Mesenchymal stem cell (in vitro differentiated cells and primary cell): ENCODE data around the gene LLGL2.

ENCODE experiments used
- DNase-seq: peaks from one replicate; pipeline ENCODE4 v3.0.0-alpha.2; 2013
- H2AFZ ChIP-seq: one replicate; pipeline ENCODE4 v1.6.1; 2013; ENCODE audit warnings: low read depth, mild to moderate bottlenecking, control low read depth, inconsistent platforms, low read length, moderate library complexity
- H2AK5ac ChIP-seq: 2 replicates; pipeline ENCODE4 v1.6.1; 2013; ENCODE audit warnings: low read length, moderate library complexity, mild to moderate bottlenecking, inconsistent platforms; ENCODE audit not compliant: severe bottlenecking
- H2BK120ac ChIP-seq: one replicate; pipeline ENCODE4 v1.6.1; 2013; ENCODE audit warnings: low read depth, mild to moderate bottlenecking, inconsistent platforms, low read length, moderate library complexity
- H2BK12ac ChIP-seq, 2 experiments: one replicate each; pipeline ENCODE4 v1.6.1; 2013; ENCODE audit warnings: inconsistent platforms in 2 of 2, low read length in 2 of 2, mild to moderate bottlenecking in 2 of 2, moderate library complexity in 2 of 2, control low read depth in 1 of 2
- H2BK15ac ChIP-seq: one replicate; pipeline ENCODE4 v1.6.1; 2013; ENCODE audit warnings: mild to moderate bottlenecking, low read depth, inconsistent platforms; ENCODE audit not compliant: poor library complexity, severe bottlenecking
- H2BK5ac ChIP-seq: 2 replicates; pipeline ENCODE4 v1.6.1; 2013; ENCODE audit warnings: low read depth, mild to moderate bottlenecking, low read length, control low read depth, inconsistent platforms; ENCODE audit not compliant: poor library complexity, severe bottlenecking
- H3K14ac ChIP-seq, 2 experiments: one replicate each; pipeline ENCODE4 v1.6.1; 2013; ENCODE audit warnings: inconsistent platforms in 2 of 2, low read length in 2 of 2, control low read depth in 1 of 2, mild to moderate bottlenecking in 1 of 2, moderate library complexity in 1 of 2
- H3K18ac ChIP-seq, 2 experiments: one replicate each; pipeline ENCODE4 v1.6.1; 2013; ENCODE audit warnings: inconsistent platforms in 2 of 2, low read length in 2 of 2, control low read depth in 1 of 2, low read depth in 1 of 2, mild to moderate bottlenecking in 1 of 2
- H3K23ac ChIP-seq, 2 experiments: one replicate each; pipeline ENCODE4 v1.6.1; 2013; ENCODE audit warnings: inconsistent platforms in 2 of 2, low read length in 2 of 2, mild to moderate bottlenecking in 2 of 2, moderate library complexity in 2 of 2, control low read depth in 1 of 2
- H3K27ac ChIP-seq: 2 replicates; pipeline ENCODE4 v1.5.1; 2013; ENCODE audit warnings: mild to moderate bottlenecking, moderate library complexity, low read length, control low read depth, inconsistent platforms; ENCODE audit not compliant: poor library complexity, severe bottlenecking
- H3K27me3 ChIP-seq, 2 experiments: 2 replicates each; pipeline versions ENCODE4 v1.6.1 to v1.7.0; 2013; ENCODE audit warnings: low read length in 2 of 2, mild to moderate bottlenecking in 2 of 2, moderate library complexity in 2 of 2, control low read depth in 1 of 2, inconsistent platforms in 1 of 2; ENCODE audit not compliant: control insufficient read depth in 1 of 2, insufficient read depth in 1 of 2
- H3K36me3 ChIP-seq, 2 experiments: 2 replicates each; pipeline versions ENCODE4 v1.6.1 to v1.7.0; 2013; ENCODE audit warnings: low read length in 2 of 2, control low read depth in 1 of 2, inconsistent platforms in 1 of 2, low read depth in 1 of 2, mild to moderate bottlenecking in 1 of 2; ENCODE audit not compliant: insufficient read depth in 2 of 2, control insufficient read depth in 1 of 2
- H3K4ac ChIP-seq, 2 experiments: one replicate each; pipeline ENCODE4 v1.6.1; 2013; ENCODE audit warnings: inconsistent platforms in 2 of 2, low read length in 2 of 2, mild to moderate bottlenecking in 2 of 2, moderate library complexity in 2 of 2, control low read depth in 1 of 2, low read depth in 1 of 2
- H3K4me1 ChIP-seq: 2 replicates; pipeline ENCODE4 v1.6.1; 2013; ENCODE audit warnings: low read depth, low read length, control low read depth; ENCODE audit not compliant: control insufficient read depth, insufficient read depth
- H3K4me2 ChIP-seq: 2 replicates; pipeline ENCODE4 v1.6.1; 2013; ENCODE audit warnings: low read length, mild to moderate bottlenecking, inconsistent platforms; ENCODE audit not compliant: poor library complexity, severe bottlenecking
- H3K4me3 ChIP-seq, 2 experiments: 2 replicates each; pipeline versions ENCODE4 v1.5.1 to v1.7.0; 2013; ENCODE audit warnings: low read length in 2 of 2, mild to moderate bottlenecking in 2 of 2, control low read depth in 1 of 2, low read depth in 1 of 2; ENCODE audit not compliant: insufficient read depth in 1 of 2
- H3K79me1 ChIP-seq: replicated peaks from 2 replicates; pipeline ENCODE4 v1.6.1; 2013; ENCODE audit warnings: mild to moderate bottlenecking, control low read depth, low read length, inconsistent platforms; ENCODE audit not compliant: poor library complexity, severe bottlenecking
- H3K9ac ChIP-seq: 2 replicates; pipeline ENCODE4 v1.7.0; 2013; ENCODE audit warnings: mild to moderate bottlenecking, low read length, moderate library complexity
- H3K9me3 ChIP-seq: 2 replicates; pipeline ENCODE4 v1.7.0; 2013; ENCODE audit warnings: mild to moderate bottlenecking, low read length; ENCODE audit not compliant: control insufficient read depth
- H4K8ac ChIP-seq: one replicate; pipeline ENCODE4 v1.6.1; 2013; ENCODE audit warnings: inconsistent platforms, mild to moderate bottlenecking, low read length, moderate library complexity
- H4K91ac ChIP-seq: one replicate; pipeline ENCODE4 v1.6.1; 2013; ENCODE audit warnings: mild to moderate bottlenecking, low read length, inconsistent platforms
- WGBS: methylation state at CpG from one replicate; pipeline ENCODE4 v1.1.7; 2013; ENCODE audit warnings: mixed read lengths; 5-methylcytosine and 5-hydroxymethylcytosine counted together

The LLGL2 gene

DNA sequence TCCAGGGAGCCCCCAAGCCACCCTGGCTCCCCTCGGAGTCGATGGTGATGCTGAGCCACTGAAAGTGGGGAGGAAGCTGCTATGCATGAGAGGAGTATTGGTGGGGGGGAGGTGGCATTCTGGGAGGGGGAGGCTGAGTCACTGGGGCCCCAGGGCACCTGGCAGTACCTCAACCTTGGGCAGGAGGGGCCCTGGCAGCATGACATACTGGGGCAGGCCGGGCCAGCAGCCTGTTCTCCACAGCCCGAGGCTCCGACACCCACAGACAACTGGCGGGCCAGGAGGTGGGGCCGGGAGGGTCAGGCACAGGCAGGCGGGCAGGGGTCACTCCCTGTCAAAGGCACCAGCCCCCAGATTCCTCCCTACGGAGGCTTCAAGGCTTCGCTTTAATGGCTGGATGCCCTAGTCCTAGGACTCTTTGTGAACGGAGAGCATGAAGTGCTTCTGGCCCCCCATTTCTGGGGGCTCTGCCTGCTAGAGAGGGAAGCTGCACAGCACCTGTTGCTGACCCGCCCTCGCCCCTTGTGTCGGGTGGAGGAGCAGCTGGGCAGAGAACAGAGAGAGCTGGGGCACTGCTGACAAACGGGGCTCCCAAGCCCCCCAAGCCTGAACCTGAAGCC lies 11.1 kb upstream of the LLGL2 start:
- Histone ChIP-seq H3K4me2 (peak overlapping the region; percentile 92), H3K36me3 (peaks cover 8 to 22% of the 10 kb centered on the region in 2 experiments), H2BK12ac (no peak overlapping the region), H2BK5ac (no peak overlapping the region), H3K9ac (peak overlapping the region; percentile 84), H3K23ac (no peak overlapping the region), H3K4ac (peak overlapping the region in 1 of 2 experiments; percentile 91), H4K91ac (no peak overlapping the region), H3K14ac (peak overlapping the region in 1 of 2 experiments; percentile 36), H3K27ac (no peak overlapping the region), H3K4me1 (peaks cover 37% of the 10 kb centered on the region), H2AK5ac (no peak overlapping the region), H3K4me3 (peak overlapping the region; percentile 83 to 93), H4K8ac (no peak overlapping the region), H3K18ac (peak overlapping the region in 1 of 2 experiments; percentile 82), H2AFZ (no peak overlapping the region), H2BK15ac (no peak overlapping the region), H2BK120ac (no peak overlapping the region), H3K79me1 (peaks cover 42% of the 10 kb centered on the region), H3K27me3 (no peaks in the 10 kb centered on the region), H3K9me3 (no peaks in the 10 kb centered on the region)
- no peak for DNase-seq
- WGBS: 24% methylated on average over 15 of the region's 15 CpGs

DNA sequence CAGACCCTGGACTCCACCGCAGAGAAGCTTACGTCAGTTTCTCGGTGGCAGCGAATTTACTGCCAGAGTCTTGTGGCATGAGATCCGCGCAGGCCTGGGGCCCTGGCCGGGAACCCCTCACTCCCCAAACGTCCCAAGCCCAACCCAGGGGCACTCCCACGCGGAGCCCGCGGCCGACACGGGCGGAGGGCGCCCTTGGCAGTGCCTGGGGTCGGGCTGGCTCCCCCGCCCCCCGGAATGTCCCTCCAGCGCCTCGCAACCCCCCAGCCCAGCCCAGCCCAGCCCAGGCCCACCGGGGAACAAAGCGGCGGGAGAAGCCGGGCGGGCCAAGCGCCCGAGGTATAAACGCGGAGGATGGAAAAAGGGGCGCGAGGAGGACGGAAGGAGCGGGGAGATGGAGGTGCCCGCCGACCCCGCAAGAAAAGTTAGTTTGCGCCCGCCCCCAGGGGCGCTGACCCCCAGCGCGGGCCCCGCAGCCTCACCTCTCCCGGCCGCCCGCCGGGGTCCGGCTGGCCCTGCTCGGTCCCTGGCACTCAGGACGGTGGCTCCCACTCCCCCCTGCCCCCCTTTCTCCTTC lies 10.5 kb upstream of the LLGL2 start:
- peak overlapping the region; percentile 92 for H3K4me2 ChIP-seq

DNA sequence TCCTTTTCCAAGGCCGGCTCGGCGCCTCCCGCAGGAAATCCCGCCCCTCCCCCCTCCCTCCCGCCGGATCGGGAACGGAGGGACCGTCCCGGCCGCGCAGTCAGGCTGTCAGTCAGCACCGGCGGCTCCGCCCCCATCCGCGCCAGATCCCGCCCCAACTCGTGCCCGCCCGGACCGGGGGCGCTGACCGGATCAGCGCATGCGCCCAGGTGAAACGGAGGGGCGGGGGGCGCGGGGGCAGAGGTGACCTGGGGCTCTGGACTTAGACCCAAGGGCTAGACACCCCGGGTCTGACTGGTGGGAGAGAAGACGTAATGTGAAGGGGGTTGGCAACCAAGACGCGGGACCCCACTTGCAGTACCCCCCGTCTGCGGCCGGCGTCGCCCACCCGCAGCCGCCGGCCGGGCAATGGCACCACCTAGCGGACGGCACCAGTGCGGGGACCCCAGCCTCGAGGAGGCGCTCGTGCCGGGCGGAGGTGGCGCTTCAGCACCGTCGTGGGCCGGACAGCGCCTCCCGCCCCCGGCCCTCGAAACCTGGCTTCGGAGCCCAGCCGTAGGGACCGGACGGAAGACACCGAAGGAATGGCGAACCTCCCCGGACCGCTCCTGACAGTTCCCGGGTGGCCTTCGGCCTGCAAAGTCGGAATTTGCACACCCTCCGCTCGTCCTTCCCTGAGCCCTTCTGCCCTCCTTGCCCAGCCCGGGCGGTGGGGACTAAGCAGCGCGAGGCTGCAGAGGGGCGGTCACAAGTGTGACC lies 9.8 kb upstream of the LLGL2 start, which contains the start of gene CASKIN2:
CASKIN2 (minus strand) TSS at position 42 of the 759 bp plus-strand sequence. CDS start 1,733 bp downstream, outside the sequence.
- Histone ChIP-seq H2AFZ (peak within 1 kb of the TSS; percentile 78), H3K27ac (peak within 1 kb of the TSS; percentile 14), H3K4me3 (peak within 1 kb of the TSS; percentile 83 to 93), H2BK12ac (no peak within 1 kb of the TSS), H2BK5ac (peak within 1 kb of the TSS; percentile 59), H2BK120ac (peak within 1 kb of the TSS; percentile 84), H3K23ac (peak within 1 kb of the TSS in 1 of 2 experiments; percentile 60), H4K8ac (peak within 1 kb of the TSS; percentile 56), H3K18ac (peak within 1 kb of the TSS; percentile 80 to 82), H3K14ac (peak within 1 kb of the TSS in 1 of 2 experiments; percentile 36), H3K9ac (peak within 1 kb of the TSS; percentile 84), H3K79me1 (peaks cover 33% of the 10 kb centered on the region), H3K4ac (peak within 1 kb of the TSS; percentile 68 to 91), H4K91ac (peak within 1 kb of the TSS; percentile 66), H3K27me3 (no peaks in the 10 kb centered on the region), H2AK5ac (no peak within 1 kb of the TSS), H3K4me1 (peaks cover 37% of the 10 kb centered on the region), H3K4me2 (peak within 1 kb of the TSS; percentile 98), H2BK15ac (peak within 1 kb of the TSS; percentile 71), H3K36me3 (peaks cover 13 to 14% of the 10 kb centered on the region in 2 experiments), H3K9me3 (no peaks in the 10 kb centered on the region)
- peak; percentile 89 for DNase-seq
- WGBS: under 1% methylated on average over 54 of the region's 78 CpGs

More for the DNA sequence above, 10.5 kb upstream of the LLGL2 start:
- Histone ChIP-seq H3K27ac (no peak overlapping the region), H2BK5ac (peak overlapping the region; percentile 59), H3K4me3 (peak overlapping the region; percentile 83 to 93), H3K27me3 (no peaks in the 10 kb centered on the region), H3K4me1 (peaks cover 37% of the 10 kb centered on the region), H3K14ac (peak overlapping the region in 1 of 2 experiments; percentile 26), H4K91ac (peak overlapping the region; percentile 66), H3K9ac (peak overlapping the region; percentile 84), H2BK15ac (peak overlapping the region; percentile 71), H3K79me1 (peaks cover 36% of the 10 kb centered on the region), H2AFZ (peak overlapping the region; percentile 55), H4K8ac (peak overlapping the region; percentile 56), H2BK120ac (peak overlapping the region; percentile 84), H3K23ac (peak overlapping the region in 1 of 2 experiments; percentile 60), H3K4ac (peak overlapping the region; percentile 68 to 91), H3K18ac (peak overlapping the region; percentile 80 to 82), H3K36me3 (peaks cover 12 to 17% of the 10 kb centered on the region in 2 experiments), H3K9me3 (no peaks in the 10 kb centered on the region), H2BK12ac (no peak overlapping the region), H2AK5ac (no peak overlapping the region)
- DNase-seq: peak; percentile 39
- WGBS: 0% methylated on average over 10 of the region's 50 CpGs
